Smooth muscle cell (in vitro differentiated cells): Measurements from ENCODE around the gene RIC8A. TPM values are rescaled to one million over a fixed set of nuclear protein-coding genes. Genes with fewer than 3 reads are reported as not detected.
"Not testable (repeated sequence)": the region's sequence is repeated elsewhere in the genome, so short reads cannot be mapped to it uniquely, and the experiment has no call there.

Experiments used
- DNase-seq: peaks from one replicate; lab custom pipeline; 2025; ENCODE audit not compliant: unreplicated experiment; lab: John Stamatoyannopoulos, UW
- H2AFZ ChIP-seq: fragments of 200-600 bp; sonication (generic); 2 replicates; pipeline ENCODE4 v1.6.0; 2016; ENCODE audit warnings: antibody characterized with exemption, low read depth, mild to moderate bottlenecking
- H3F3A ChIP-seq: fragments of 200-600 bp; sonication (generic); 2 replicates; pipeline ENCODE4 v1.6.0; 2017; ENCODE audit warnings: antibody characterized with exemption, low read depth
- H3K27ac ChIP-seq: fragments of 200-600 bp; sonication (generic); 2 replicates; pipeline ENCODE4 v1.5.1; 2016; ENCODE audit warnings: low read depth, mild to moderate bottlenecking
- H3K27me3 ChIP-seq: fragments of 200-600 bp; sonication (generic); 2 replicates; pipeline ENCODE4 v1.6.1; 2016; ENCODE audit warnings: low read depth, mild to moderate bottlenecking
- H3K36me3 ChIP-seq: fragments of 200-600 bp; sonication (generic); 2 replicates; pipeline ENCODE4 v1.5.1; 2016; ENCODE audit warnings: low read depth
- H3K4me1 ChIP-seq: fragments of 200-600 bp; sonication (generic); 2 replicates; pipeline ENCODE4 v1.5.1; 2016; ENCODE audit warnings: low read depth
- H3K4me2 ChIP-seq: fragments of 200-600 bp; sonication (generic); 2 replicates; pipeline ENCODE4 v1.6.0; 2016; ENCODE audit warnings: mild to moderate bottlenecking
- H3K4me3 ChIP-seq: fragments of 200-600 bp; sonication (generic); 2 replicates; pipeline ENCODE4 v1.5.1; 2016; ENCODE audit warnings: mild to moderate bottlenecking
- H3K79me2 ChIP-seq: fragments of 200-600 bp; sonication (generic); 2 replicates; pipeline ENCODE4 v1.6.0; 2016; ENCODE audit warnings: low read depth, mild to moderate bottlenecking
- H3K9ac ChIP-seq: fragments of 200-600 bp; sonication (generic); 2 replicates; pipeline ENCODE4 v1.6.0; 2016; ENCODE audit warnings: low read depth
- H3K9me3 ChIP-seq: fragments of 200-600 bp; sonication (generic); replicated peaks from 2 replicates; pipeline ENCODE4 v1.5.1; 2016; ENCODE audit warnings: low read depth
- H4K20me1 ChIP-seq: fragments of 200-600 bp; sonication (generic); 2 replicates; pipeline ENCODE4 v1.6.0; 2016; ENCODE audit warnings: low read depth
- CTCF ChIP-seq: fragments of 200-600 bp; sonication (generic); IDR thresholded peaks from 2 replicates; pipeline ENCODE4 v1.5.1; 2017; ENCODE audit warnings: borderline replicate concordance, mild to moderate bottlenecking, antibody characterized with exemption; ENCODE audit not compliant: insufficient read depth, poor library complexity, severe bottlenecking
- WGBS: methylation state at CpG from one replicate; pipeline ENCODE4 v1.1.7; 2016; ENCODE audit warnings: low lambda C conversion rate; 5-methylcytosine and 5-hydroxymethylcytosine counted together
- polyA plus RNA-seq: library from polyadenylated mRNA; unstranded; fragments of >200 nt; fragmentation: Nextera tagmentation; extraction: Ambion mirVana; gene quantifications from 2 replicates; pipeline ENCODE4 v1.2.1, GENCODE V29; 2016
- total RNA-seq: library from RNA; depleted of rRNA; stranded (reverse); fragments of >200 nt; gene quantifications from 2 replicates; pipeline ENCODE4 v1.2.3, GENCODE V29; 2014

The RIC8A gene
- total and polyA plus RNA-seq, 2 experiments from 2014 or later, result 71.2 to 120 TPM

DNA sequence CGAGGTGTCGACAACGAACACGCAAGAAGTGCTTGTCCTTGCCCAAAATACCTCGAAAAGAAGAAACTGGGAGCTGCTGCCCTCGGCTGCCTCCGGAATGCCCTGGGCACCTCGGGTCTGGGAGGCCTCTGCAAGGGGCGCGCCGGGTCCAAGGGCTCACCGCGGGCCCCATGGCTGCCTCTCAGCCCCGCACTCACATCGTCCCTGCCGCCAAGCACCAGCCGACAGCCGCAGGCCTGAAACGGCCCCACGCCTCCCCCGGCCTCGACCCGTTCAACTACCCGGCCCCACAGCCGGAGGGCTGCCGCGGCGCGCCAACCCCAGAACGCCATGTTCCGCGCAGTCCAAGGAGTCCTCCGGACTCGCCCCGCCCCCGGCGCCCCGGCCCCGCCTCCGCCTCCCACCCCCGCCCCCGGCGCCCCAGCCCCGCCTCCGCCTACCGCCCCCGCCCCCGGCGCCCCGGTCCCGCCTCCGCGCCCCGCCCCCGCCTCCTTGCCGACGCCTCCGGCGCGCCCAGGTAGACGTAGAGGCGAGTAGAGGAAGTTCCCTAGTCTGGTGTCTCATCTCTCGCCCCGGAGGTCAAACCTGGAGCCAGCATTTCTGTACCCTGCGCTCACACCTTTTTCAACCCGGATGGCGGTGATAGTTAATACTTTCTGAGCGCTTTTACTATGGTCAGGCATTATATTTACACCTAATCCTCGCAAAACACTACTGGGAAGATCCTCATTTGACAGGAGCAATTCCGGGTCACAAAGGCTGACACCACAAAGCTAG lies 28.7 kb downstream of the RIC8A start, which contains the start of gene SIRT3:
Gene SIRT3 (minus strand): TSS at position 346 of the 777 bp plus-strand sequence. CDS start 14 bp downstream, at position 332.
- H3K9me3 ChIP-seq, result no peaks in the 10 kb centered on the region
- peak within 1 kb of the TSS; percentile 98 for H3K4me2 ChIP-seq

GRCh38 chr11:236774-237767 lies 29.6 kb downstream of the RIC8A start, which contains the start of gene PSMD13:
Gene PSMD13 (plus strand): TSS chr11:236976. CDS start chr11:237050, 74 bp downstream.
- peak within 1 kb of the TSS; percentile 98 for H3K4me2 ChIP-seq

More for the DNA sequence above, 28.7 kb downstream of the RIC8A start, which contains the start of gene SIRT3:
- H3K36me3 ChIP-seq, result no peaks in the 10 kb centered on the region
- peak; percentile 80 for DNase-seq
- peaks cover 51% of the 10 kb centered on the region for H3K79me2 ChIP-seq
- no peaks in the 10 kb centered on the region for H3K27me3 ChIP-seq
- H4K20me1 ChIP-seq, result peaks cover 18% of the 10 kb centered on the region
- WGBS, result 2% methylated on average over 39 of the region's 70 CpGs
- peak within 1 kb of the TSS; percentile 91 for H3K27ac ChIP-seq
- H3F3A ChIP-seq, result no peaks in the 10 kb centered on the region
- H3K4me3 ChIP-seq, result peak within 1 kb of the TSS; percentile 94
- H3K9ac ChIP-seq, result peak within 1 kb of the TSS; percentile 90
- peak within 1 kb of the TSS; percentile 82 for H2AFZ ChIP-seq
- H3K4me1 ChIP-seq, result peaks cover 15% of the 10 kb centered on the region
- no peak for TF ChIP-seq CTCF

GRCh38 chr11:238346-238745 lies 30.8 kb downstream of the RIC8A start:
- peaks cover 34% of the 10 kb centered on the region for H4K20me1 ChIP-seq
- H2AFZ ChIP-seq, H3K9ac ChIP-seq, H3F3A ChIP-seq, H3K27me3 ChIP-seq, H3K9me3 ChIP-seq, DNase-seq, H3K27ac ChIP-seq, H3K4me3 ChIP-seq: not testable (repeated sequence)
- peaks cover 13% of the 10 kb centered on the region for H3K36me3 ChIP-seq
- H3K4me1 ChIP-seq, result peaks cover 15% of the 10 kb centered on the region
- 91% methylated on average over 7 of the region's 7 CpGs for WGBS
- peaks cover 67% of the 10 kb centered on the region for H3K79me2 ChIP-seq
- peak overlapping the region; percentile 98 for H3K4me2 ChIP-seq

More at GRCh38 chr11:236774-237767, 29.6 kb downstream of the RIC8A start, which contains the start of gene PSMD13:
- no peak for TF ChIP-seq CTCF
- H3K79me2 ChIP-seq, result peaks cover 59% of the 10 kb centered on the region
- DNase-seq, result peak; percentile 80
- WGBS, result 2% methylated on average over 59 of the region's 62 CpGs
- peaks cover 23% of the 10 kb centered on the region for H4K20me1 ChIP-seq
- no peaks in the 10 kb centered on the region for H3K27me3 ChIP-seq
- peak within 1 kb of the TSS; percentile 82 for H2AFZ ChIP-seq
- no peaks in the 10 kb centered on the region for H3K9me3 ChIP-seq
- peak within 1 kb of the TSS; percentile 91 for H3K27ac ChIP-seq
- H3K36me3 ChIP-seq, result peaks cover 4% of the 10 kb centered on the region
- H3K9ac ChIP-seq, result peak within 1 kb of the TSS; percentile 90
- peak within 1 kb of the TSS; percentile 94 for H3K4me3 ChIP-seq
- peaks cover 15% of the 10 kb centered on the region for H3K4me1 ChIP-seq
- H3F3A ChIP-seq, result no peaks in the 10 kb centered on the region
